Hepatocyte (in vitro differentiated cells): ENCODE data around the gene YPEL1.

ENCODE experiments used
- EZH2 ChIP-seq: fragments of 200-600 bp; sonication (generic); IDR thresholded peaks from 2 replicates; pipeline ENCODE4 v1.6.1; 2016; ENCODE audit warnings: antibody characterized with exemption, mild to moderate bottlenecking, borderline replicate concordance
- EZH2phosphoT487 ChIP-seq: fragments of 200-600 bp; sonication (generic); IDR thresholded peaks from one replicate; pipeline ENCODE4 v1.6.1; 2018; ENCODE audit warnings: antibody characterized with exemption, mild to moderate bottlenecking, low read depth, moderate library complexity; ENCODE audit not compliant: unreplicated experiment, severe bottlenecking
- TF ChIP-seq, protein P1 (sequence below): fragments of 200-600 bp; sonication (generic); IDR thresholded peaks from 2 replicates; pipeline ENCODE4 v1.5.1; 2016; ENCODE audit warnings: antibody characterized with exemption, mild to moderate bottlenecking; ENCODE audit not compliant: poor library complexity

DNA sequence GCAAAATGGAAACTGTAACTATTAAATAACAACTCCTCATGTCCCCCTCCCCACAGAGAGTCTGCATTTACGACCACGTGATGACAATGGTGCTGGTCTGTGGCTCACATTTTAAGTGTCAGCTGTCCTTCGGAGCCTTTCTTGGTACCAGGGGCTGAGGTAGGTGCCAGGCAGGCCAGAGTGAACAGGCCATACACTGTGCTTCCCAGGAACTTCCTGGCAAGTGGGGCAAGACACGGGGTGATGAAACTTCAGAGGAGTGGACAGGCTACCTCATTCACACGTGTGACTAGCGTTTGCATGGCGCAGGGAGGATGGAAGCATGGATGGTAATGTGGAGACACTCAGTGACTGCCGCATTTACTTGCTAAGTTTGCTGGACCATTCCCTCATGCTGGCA lies 10.4 kb upstream of the YPEL1 start:
- TF ChIP-seq, protein P1, sequence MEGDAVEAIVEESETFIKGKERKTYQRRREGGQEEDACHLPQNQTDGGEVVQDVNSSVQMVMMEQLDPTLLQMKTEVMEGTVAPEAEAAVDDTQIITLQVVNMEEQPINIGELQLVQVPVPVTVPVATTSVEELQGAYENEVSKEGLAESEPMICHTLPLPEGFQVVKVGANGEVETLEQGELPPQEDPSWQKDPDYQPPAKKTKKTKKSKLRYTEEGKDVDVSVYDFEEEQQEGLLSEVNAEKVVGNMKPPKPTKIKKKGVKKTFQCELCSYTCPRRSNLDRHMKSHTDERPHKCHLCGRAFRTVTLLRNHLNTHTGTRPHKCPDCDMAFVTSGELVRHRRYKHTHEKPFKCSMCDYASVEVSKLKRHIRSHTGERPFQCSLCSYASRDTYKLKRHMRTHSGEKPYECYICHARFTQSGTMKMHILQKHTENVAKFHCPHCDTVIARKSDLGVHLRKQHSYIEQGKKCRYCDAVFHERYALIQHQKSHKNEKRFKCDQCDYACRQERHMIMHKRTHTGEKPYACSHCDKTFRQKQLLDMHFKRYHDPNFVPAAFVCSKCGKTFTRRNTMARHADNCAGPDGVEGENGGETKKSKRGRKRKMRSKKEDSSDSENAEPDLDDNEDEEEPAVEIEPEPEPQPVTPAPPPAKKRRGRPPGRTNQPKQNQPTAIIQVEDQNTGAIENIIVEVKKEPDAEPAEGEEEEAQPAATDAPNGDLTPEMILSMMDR = no peak
- no peak for TF ChIP-seq EZH2
- no peak for TF ChIP-seq EZH2phosphoT487
